NCI-H2196 (cell line): ENCODE results near the gene RAD23A.
"Not testable (repeated sequence)": the region's sequence is repeated elsewhere in the genome, so short reads cannot be mapped to it uniquely, and the experiment has no call there.

Source experiments
- DNase-seq: peaks from one replicate; lab custom pipeline; 2025; ENCODE audit not compliant: unreplicated experiment; lab: John Stamatoyannopoulos, UW

Gene RAD23A

DNA sequence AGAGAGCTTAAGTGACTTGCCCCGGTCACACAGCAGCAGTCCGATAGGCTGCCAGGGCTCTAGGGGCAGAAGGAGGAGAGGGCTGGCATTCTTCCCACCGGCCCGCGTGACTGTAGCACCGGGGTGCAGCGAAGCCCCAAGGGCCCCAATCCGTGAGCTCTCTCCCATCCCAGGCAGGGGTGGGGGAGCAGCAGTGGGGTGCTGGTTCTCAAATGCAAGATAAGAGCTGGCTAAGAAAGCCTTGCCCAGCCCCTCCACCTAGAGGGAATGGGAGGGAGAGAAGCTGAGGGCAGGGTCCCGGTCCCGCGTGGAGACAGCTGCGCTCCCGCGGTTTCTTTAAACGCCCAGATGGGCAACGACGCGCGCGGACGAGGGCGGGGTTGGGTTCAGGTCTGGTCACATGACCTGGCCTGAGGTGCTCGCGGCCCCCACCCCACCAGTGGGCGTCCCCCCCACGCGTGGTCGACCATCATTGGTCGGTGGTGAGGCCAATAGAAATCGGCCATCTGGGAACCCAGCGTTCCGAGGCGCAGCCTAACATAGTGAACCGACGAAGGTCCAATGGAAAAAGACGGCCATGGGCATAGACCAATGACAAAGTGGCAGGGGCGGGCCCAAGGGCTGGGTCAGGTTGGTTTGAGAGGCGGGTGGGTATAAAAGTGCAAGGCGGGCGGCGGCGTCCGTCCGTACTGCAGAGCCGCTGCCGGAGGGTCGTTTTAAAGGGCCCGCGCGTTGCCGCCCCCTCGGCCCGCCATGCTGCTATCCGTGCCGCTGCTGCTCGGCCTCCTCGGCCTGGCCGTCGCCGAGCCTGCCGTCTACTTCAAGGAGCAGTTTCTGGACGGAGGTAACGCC lies 7.5 kb upstream of the RAD23A start, which contains the start of gene CALR:
Gene CALR (plus strand): TSS at position 683 of the 852 bp plus-strand sequence. CDS start 71 bp downstream, at position 754.
- peak; percentile 99 for DNase-seq

DNA sequence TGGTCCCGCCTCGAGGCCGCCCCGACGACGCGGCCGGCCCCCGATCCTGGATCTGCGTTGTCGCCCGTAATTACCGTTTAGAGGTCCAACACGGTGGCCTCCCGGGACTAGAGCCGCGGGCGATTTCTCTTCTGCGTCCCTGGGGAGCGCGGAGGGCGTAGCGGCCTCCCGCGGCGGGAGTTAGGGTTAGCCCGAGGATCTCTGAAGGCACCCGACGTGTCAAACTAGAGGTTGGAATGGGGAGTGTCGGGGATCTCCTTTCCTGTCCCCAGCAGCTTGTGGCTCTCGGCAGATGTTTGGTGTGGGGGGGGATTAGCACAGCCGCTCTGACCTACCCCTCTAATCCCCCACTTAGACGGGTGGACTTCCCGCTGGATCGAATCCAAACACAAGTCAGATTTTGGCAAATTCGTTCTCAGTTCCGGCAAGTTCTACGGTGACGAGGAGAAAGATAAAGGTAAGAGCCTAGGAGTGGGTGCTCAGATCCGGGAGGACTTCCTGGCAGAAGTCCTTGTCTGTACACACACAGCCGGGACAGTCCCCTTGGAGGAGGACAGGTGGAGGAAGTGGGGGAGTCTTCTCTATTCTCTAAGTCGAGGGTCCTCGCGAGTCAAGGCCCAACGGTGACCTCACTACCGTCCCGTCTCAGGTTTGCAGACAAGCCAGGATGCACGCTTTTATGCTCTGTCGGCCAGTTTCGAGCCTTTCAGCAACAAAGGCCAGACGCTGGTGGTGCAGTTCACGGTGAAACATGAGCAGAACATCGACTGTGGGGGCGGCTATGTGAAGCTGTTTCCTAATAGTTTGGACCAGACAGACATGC lies 6.7 kb upstream of the RAD23A start:
- DNase-seq = no peak

DNA sequence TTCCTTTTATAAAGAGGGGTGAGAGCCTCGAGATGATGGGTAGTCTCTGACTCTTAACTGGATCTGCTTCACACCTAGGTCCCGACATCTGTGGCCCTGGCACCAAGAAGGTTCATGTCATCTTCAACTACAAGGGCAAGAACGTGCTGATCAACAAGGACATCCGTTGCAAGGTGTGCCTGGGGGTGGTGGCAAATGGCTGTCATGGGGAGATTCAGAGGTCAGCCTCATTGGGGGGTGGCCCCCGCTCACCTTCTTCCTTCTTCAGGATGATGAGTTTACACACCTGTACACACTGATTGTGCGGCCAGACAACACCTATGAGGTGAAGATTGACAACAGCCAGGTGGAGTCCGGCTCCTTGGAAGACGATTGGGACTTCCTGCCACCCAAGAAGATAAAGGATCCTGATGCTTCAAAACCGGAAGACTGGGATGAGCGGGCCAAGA lies 5.7 kb upstream of the RAD23A start:
- no peak for DNase-seq

DNA sequence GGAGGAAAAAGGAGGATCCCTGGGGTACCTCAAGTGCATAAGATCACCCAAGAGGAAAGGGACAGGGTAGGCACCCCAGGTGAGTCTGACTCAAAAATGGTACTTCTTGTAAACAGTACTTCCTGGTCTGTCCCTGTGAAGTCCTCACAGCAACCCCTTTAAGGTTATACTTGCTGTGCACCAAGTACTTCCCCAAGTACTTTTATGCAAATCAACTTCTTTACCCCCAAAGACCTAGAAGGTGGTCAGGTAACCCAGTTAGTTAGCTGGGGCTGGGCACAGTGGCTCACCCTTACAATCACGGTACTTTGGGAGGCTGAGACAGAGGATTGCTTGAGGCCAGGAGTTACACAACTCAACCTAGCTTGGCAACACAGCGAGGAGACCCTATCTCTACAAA lies 4.8 kb upstream of the RAD23A start:
- no peak for DNase-seq

DNA sequence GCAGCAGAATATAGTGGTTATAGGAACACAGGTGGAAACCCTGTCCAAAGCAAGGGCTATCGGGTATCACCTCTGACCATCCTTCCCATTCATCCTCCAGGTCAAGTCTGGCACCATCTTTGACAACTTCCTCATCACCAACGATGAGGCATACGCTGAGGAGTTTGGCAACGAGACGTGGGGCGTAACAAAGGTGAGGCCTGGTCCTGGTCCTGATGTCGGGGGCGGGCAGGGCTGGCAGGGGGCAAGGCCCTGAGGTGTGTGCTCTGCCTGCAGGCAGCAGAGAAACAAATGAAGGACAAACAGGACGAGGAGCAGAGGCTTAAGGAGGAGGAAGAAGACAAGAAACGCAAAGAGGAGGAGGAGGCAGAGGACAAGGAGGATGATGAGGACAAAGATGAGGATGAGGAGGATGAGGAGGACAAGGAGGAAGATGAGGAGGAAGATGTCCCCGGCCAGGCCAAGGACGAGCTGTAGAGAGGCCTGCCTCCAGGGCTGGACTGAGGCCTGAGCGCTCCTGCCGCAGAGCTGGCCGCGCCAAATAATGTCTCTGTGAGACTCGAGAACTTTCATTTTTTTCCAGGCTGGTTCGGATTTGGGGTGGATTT lies 2.1 kb upstream of the RAD23A start:
- DNase-seq = no peak

DNA sequence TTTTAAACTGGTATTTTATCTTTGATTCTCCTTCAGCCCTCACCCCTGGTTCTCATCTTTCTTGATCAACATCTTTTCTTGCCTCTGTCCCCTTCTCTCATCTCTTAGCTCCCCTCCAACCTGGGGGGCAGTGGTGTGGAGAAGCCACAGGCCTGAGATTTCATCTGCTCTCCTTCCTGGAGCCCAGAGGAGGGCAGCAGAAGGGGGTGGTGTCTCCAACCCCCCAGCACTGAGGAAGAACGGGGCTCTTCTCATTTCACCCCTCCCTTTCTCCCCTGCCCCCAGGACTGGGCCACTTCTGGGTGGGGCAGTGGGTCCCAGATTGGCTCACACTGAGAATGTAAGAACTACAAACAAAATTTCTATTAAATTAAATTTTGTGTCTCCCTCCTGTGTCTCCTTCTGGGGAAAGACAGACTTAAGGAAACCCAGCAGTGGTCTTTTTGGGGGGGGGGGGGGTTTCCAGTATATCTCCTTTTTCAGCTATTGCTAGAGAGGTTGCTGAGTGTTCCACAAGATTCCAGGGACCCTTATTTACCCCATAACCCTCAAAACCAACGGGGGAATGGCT lies 1.5 kb upstream of the RAD23A start:
- no peak for DNase-seq

DNA sequence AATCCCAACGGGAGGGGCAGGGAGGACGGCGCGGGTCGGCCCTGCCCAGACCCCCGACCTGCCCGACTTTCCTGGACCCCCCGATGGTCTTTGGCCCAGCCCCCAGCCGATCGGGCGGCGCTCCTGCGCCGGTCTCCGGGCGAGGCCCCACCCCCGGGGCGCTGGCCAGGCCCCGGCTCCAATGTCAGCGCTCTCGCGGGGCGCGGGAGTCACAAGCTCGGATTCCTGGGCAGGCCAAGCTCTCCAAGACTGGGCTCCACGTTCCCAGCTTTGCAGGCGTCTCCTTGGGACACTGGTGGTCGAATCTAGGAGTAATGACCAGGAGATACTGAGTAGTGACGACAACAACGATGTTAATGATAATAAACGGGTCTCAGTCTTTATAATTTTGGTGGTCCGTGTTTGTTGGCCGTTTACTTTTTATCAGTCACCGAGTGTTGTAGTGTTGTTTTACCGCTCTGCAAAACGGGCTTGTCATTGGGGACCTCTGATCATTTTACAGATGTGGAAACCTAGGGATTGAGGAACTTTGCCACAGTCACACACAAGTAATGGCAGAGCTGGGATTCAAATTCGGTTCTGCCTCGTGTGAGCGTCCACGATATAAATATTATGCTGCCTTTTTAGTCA lies 545 bp downstream of the RAD23A start:
- peak; percentile 46 for DNase-seq

DNA sequence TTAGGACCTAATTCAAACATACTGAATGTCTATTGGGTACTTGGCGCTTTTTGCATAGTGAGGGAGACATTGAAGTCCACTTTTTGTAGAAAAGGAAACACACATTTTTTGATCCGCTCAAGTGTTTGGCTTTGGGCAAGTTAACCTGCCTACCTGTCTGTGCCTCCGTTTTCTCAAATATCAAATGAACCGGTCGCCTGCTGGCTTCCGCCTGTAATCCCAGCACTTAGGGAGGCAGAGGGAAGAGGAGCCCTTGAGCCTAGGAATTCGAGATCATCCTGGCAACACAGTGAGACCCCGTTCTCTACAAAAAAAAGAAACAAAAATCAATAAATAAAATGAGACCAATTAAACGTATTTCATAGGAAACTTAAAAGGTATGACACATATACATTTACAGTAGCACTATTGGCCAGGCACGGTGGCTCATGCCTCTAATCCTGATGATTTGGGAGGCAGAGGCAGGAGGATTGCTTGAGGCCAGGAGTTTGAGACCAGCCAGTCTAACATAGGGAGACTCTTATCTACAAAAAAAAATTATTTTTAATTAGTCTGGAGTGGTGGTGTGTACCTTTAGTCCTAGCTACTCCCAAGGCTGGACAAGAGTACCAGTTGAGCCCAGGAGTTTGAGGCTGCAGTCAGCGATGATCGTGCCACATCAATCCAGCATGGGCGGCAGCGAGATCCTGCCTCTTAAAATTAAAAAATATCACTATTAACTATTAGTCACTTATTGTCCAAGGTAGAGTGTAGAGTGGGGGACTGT lies 1.3 kb downstream of the RAD23A start:
- no peak for DNase-seq

DNA sequence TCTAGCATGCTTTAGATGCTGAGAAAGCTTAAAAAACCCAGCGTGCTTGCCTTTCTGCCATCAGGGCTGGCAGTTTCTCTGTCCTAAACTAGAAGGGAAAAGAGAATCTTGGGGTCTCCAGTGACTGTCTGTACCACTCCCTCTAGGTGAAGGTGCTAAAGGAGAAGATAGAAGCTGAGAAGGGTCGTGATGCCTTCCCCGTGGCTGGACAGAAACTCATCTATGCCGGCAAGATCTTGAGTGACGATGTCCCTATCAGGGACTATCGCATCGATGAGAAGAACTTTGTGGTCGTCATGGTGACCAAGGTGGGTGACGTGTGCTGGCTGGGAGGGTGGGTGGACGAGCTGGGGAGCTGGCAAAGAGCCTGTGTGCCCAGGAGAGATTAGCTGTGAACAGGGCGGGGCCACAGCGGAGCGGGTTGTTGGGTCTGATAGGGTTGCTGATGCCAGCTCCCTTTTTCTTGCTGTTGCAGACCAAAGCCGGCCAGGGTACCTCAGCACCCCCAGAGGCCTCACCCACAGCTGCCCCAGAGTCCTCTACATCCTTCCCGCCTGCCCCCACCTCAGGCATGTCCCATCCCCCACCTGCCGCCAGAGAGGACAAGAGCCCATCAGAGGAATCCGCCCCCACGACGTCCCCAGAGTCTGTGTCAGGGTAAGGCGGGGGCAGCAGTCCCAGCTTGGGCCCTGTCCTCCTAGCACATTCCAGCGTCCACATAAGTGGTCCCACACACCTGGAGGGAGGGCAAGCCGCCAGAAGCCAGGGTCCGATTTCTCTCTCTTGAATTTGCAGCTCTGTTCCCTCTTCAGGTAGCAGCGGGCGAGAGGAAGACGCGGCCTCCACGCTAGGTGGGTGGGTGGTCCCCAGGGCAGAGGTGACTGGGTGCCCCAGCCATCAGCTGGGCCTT lies 2.3 kb downstream of the RAD23A start:
- DNase-seq = no peak

DNA sequence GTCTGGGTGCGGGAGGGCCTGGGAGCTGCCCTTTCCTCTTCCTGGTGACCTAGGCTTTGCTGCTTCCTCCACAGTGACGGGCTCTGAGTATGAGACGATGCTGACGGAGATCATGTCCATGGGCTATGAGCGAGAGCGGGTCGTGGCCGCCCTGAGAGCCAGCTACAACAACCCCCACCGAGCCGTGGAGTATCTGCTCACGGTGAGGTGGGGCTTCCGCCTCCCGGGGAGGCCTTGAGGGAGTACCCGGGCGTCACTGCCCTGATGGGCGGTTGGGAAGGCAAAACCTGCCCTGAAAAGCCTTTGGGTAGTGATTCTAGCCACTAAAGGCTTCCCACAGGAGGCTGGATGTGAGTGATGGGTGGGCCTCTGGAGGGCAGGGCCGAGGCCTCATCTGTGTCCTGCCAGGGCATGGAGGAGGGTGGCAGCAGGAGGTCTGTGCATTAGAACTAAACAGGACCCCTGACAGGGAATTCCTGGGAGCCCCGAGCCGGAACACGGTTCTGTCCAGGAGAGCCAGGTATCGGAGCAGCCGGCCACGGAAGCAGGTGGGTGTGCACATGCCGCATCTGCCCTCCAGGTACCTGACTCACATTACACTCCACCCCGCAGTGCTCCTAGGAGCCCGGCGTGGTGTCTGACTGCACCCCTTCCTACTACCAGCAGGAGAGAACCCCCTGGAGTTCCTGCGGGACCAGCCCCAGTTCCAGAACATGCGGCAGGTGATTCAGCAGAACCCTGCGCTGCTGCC lies 3.1 kb downstream of the RAD23A start:
- no peak for DNase-seq

DNA sequence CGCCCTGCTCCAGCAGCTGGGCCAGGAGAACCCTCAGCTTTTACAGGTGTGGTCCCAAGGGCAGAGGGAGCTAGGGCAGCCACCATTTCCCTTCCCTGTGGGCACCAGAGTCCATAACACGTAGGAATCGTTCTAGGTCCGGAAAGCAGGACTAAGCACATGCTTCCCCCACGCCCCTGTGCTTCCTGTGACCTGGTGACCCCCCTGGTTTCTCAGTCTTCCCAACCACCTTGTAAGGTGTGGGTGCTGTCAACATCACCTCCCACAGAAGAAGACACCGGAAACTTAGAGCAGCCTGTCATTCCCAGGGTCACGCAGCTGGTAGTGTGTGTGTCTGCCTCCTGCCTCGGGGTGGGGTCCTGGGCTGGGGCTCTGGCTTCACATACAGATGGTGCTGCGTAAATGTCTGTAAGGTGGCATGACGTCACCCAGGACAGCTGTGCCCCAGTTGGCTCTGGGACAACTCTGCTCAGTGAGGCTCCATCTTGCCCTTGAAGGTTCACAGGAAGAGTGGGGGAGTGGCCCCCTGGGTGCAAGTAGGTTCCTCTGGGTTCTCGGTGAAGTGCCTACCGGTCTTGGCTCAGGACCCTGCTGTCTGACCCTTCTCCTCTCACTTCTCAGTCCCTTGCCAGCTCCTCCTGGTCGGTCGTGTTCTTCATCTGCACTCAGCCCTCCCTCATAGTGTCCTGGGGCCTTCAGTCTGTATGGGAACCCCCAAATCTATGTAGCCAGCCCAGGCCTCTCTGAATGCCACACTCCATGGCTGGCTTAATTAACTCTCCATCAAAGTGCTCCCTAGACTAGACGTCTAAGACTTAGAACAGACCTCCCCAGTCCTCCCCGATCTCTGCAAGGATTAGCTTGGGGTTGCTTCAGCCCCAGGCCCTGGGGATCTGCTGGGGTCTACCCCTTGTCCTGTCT lies 4.0 kb downstream of the RAD23A start:
- no peak for DNase-seq

DNA sequence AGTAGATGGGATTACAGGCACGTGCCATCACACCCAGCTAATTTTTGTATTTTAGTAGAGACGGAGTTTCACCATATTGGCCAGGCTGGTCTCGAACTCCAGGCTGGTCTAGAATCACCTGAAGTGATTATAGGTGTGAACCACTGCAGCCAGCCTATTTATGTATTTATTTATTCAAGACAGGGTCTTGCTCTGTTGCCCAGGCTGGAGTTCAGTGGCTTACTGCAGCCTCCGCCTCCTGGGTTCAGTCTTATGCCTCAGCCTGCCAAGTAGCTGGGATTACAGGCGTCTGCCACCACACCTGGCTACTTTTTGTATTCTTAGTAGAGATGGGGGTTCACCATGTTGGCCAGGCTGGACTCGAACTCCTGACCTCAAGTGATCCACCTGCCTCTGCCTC lies 6.4 kb downstream of the RAD23A start:
- not testable (repeated sequence) for DNase-seq

DNA sequence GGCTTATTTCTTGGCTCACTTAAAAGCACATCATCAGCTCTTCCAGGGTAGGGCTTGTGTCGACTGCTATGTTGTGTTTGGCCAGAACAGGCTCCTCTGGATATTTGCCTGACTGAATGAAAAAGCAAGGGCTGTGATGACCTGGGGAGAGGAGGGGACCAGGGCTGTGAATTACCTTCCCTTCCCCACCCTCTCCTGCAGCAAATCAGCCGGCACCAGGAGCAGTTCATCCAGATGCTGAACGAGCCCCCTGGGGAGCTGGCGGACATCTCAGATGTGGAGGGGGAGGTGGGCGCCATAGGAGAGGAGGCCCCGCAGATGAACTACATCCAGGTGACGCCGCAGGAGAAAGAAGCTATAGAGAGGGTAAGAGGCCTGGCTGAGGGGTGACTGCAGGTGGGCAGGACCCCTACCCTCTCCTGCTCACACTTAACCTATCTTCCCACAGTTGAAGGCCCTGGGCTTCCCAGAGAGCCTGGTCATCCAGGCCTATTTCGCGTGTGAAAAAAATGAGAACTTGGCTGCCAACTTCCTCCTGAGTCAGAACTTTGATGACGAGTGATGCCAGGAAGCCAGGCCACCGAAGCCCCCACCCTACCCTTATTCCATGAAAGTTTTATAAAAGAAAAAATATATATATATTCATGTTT lies 7.0 kb downstream of the RAD23A start:
- no peak for DNase-seq

DNA sequence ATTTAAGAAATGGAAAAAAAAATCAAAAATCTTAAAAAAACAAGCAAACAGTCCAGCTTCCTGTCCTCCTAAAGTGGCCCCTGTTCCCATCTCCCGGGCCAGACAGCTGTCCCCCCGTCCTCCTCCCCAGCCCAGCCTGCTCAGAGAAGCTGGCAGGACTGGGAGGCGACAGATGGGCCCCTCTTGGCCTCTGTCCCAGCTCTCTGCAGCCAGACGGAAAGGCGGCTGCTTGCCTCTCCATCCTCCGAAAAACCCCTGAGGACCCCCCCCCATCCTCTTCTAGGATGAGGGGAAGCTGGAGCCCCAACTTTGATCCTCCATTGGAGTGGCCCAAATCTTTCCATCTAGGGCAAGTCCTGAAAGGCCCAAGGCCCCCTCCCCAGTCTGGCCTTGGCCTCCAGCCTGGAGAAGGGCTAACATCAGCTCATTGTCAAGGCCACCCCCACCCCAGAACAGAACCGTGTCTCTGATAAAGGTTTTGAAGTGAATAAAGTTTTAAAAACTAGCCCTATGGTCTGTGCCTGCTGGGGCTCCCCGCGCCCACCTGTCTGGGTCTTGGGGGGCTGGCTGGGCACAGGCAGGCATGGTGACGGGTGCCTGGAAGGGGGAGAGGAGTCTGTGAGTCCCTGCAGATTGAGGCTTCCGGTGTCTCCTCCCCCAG lies 7.6 kb downstream of the RAD23A start:
- no peak for DNase-seq

DNA sequence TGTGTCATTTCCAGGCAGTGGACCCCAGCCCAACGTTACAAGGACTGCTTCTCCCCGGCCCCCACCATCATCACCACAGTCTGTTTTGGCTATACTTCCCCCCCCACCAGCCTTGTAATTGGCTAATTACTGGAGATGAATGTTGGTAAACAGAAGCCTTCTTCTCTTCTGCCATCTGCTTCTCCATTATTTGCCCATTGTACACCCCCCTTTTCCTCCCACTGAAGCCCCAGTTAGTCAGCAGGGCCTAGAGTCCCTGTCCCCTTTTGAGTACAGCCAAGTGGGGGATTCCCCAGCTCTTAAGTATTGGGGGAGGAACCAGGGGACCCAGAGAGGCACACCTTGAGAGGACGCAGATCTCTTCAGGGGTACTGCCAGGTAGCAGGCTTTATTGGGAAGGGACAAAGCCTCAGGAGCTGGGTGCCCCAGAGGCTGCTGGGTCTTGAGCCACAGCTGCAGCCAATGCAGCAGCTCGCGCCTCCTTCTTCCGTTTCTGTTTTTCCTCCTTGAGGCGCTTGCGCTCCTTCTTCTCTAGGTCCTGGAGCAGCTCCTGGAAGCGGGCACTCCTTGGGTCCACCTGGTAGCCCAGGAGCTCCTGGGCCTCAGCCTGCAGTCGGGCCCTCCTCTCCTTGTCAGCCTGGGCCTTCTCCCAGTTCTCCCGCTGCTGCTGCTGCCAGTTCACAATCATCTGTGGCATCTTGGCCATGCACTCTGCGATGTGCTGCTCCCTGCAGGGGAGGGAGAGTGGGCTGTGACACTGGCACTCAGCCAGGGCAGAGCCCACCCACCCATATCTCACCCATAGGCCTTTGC lies 8.3 kb downstream of the RAD23A start:
- no peak for DNase-seq
